Measurements from ENCODE around the gene PAK1.
"Not testable (repeated sequence)": the region's sequence is repeated elsewhere in the genome, so short reads cannot be mapped to it uniquely, and the experiment has no call there.

The PAK1 gene

GRCh38 chr11:77397631-77398030, 76.3 kb downstream of the PAK1 start:
- no peaks in the 10 kb centered on the region for H3K9me3 Mint-ChIP-seq
- H3K4me3 Mint-ChIP-seq = no peak overlapping the region
- peaks cover 4% of the 10 kb centered on the region for H3K4me1 Mint-ChIP-seq (ENCODE audit: low read depth)
- H3K27me3 Mint-ChIP-seq (ENCODE audit: low read depth) = no peaks in the 10 kb centered on the region
- H3K27ac Mint-ChIP-seq = no peak overlapping the region
- DNase-seq (ENCODE audit: low spot score) = no peak
- peaks cover 5% of the 10 kb centered on the region for H3K36me3 Mint-ChIP-seq (ENCODE audit: low read depth)

GRCh38 chr11:77396911-77397310, 77.0 kb downstream of the PAK1 start:
- H3K4me1 Mint-ChIP-seq (ENCODE audit: low read depth) = peaks cover 4% of the 10 kb centered on the region
- H3K9me3 Mint-ChIP-seq = no peaks in the 10 kb centered on the region

GRCh38 chr11:77396305-77396704, 77.6 kb downstream of the PAK1 start:
- Mint-ChIP-seq H3K36me3 (ENCODE audit: low read depth) (peaks cover 11% of the 10 kb centered on the region), H3K4me3 (no peak overlapping the region), H3K4me1 (ENCODE audit: low read depth) (peaks cover under 1% of the 10 kb centered on the region), H3K27me3 (ENCODE audit: low read depth) (no peaks in the 10 kb centered on the region), H3K27ac (no peak overlapping the region), H3K9me3 (no peaks in the 10 kb centered on the region)
- DNase-seq (ENCODE audit: low spot score) = no peak

More at GRCh38 chr11:77396911-77397310, 77.0 kb downstream of the PAK1 start:
- peaks cover 7% of the 10 kb centered on the region for H3K36me3 Mint-ChIP-seq (ENCODE audit: low read depth)
- H3K27me3 Mint-ChIP-seq (ENCODE audit: low read depth) = no peaks in the 10 kb centered on the region
- no peak for DNase-seq (ENCODE audit: low spot score)
- no peak overlapping the region for H3K4me3 Mint-ChIP-seq
- no peak overlapping the region for H3K27ac Mint-ChIP-seq

- peaks cover 16% of the 10 kb centered on the region for H3K36me3 Mint-ChIP-seq (ENCODE audit: low read depth)
- no peaks in the 10 kb centered on the region for H3K27me3 Mint-ChIP-seq (ENCODE audit: low read depth)
- DNase-seq (ENCODE audit: low spot score) = no peak
- H3K4me1 Mint-ChIP-seq (ENCODE audit: low read depth) = no peaks in the 10 kb centered on the region
- no peaks in the 10 kb centered on the region for H3K9me3 Mint-ChIP-seq
- H3K4me3 Mint-ChIP-seq = no peak overlapping the region
- no peak overlapping the region for H3K27ac Mint-ChIP-seq
These were observed 78.3 kb downstream of the PAK1 start for GRCh38 chr11:77395460-77396173.

GRCh38 chr11:77392842-77393241, 81.1 kb downstream of the PAK1 start:
- H3K4me1 Mint-ChIP-seq (ENCODE audit: low read depth) = no peaks in the 10 kb centered on the region
- H3K36me3 Mint-ChIP-seq (ENCODE audit: low read depth) = peaks cover 11% of the 10 kb centered on the region
- no peaks in the 10 kb centered on the region for H3K9me3 Mint-ChIP-seq
- no peak overlapping the region for H3K4me3 Mint-ChIP-seq
- no peaks in the 10 kb centered on the region for H3K27me3 Mint-ChIP-seq (ENCODE audit: low read depth)
- DNase-seq (ENCODE audit: low spot score) = no peak
- no peak overlapping the region for H3K27ac Mint-ChIP-seq

GRCh38 chr11:77387701-77388100, 86.2 kb downstream of the PAK1 start:
- peaks cover 21% of the 10 kb centered on the region for H3K36me3 Mint-ChIP-seq (ENCODE audit: low read depth)
- H3K4me3 Mint-ChIP-seq = no peak overlapping the region
- DNase-seq (ENCODE audit: low spot score) = no peak
- H3K27ac Mint-ChIP-seq = no peak overlapping the region
- H3K9me3 Mint-ChIP-seq = no peaks in the 10 kb centered on the region
- H3K27me3 Mint-ChIP-seq (ENCODE audit: low read depth) = no peaks in the 10 kb centered on the region
- no peaks in the 10 kb centered on the region for H3K4me1 Mint-ChIP-seq (ENCODE audit: low read depth)

GRCh38 chr11:77386178-77386577, 87.7 kb downstream of the PAK1 start:
- Mint-ChIP-seq H3K9me3 (no peaks in the 10 kb centered on the region), H3K36me3 (ENCODE audit: low read depth) (peaks cover 14% of the 10 kb centered on the region), H3K4me3 (no peak overlapping the region)

GRCh38 chr11:77385255-77385771, 88.6 kb downstream of the PAK1 start:
- H3K27me3 Mint-ChIP-seq (ENCODE audit: low read depth); H3K9me3 Mint-ChIP-seq; H3K4me3 Mint-ChIP-seq; H3K4me1 Mint-ChIP-seq (ENCODE audit: low read depth); H3K27ac Mint-ChIP-seq; DNase-seq (ENCODE audit: low spot score): not testable (repeated sequence)
- peaks cover 11% of the 10 kb centered on the region for H3K36me3 Mint-ChIP-seq (ENCODE audit: low read depth)

More at GRCh38 chr11:77386178-77386577, 87.7 kb downstream of the PAK1 start:
- no peaks in the 10 kb centered on the region for H3K4me1 Mint-ChIP-seq (ENCODE audit: low read depth)
- H3K27ac Mint-ChIP-seq = no peak overlapping the region
- no peaks in the 10 kb centered on the region for H3K27me3 Mint-ChIP-seq (ENCODE audit: low read depth)
- no peak for DNase-seq (ENCODE audit: low spot score)

GRCh38 chr11:77384571-77384970, 89.3 kb downstream of the PAK1 start:
- Mint-ChIP-seq H3K4me1 (ENCODE audit: low read depth) (peaks cover 5% of the 10 kb centered on the region), H3K27me3 (ENCODE audit: low read depth) (no peaks in the 10 kb centered on the region), H3K9me3 (no peaks in the 10 kb centered on the region), H3K4me3 (no peak overlapping the region), H3K36me3 (ENCODE audit: low read depth) (peaks cover 11% of the 10 kb centered on the region), H3K27ac (no peak overlapping the region)
- no peak for DNase-seq (ENCODE audit: low spot score)

- DNase-seq (ENCODE audit: low spot score); H3K27ac Mint-ChIP-seq; H3K27me3 Mint-ChIP-seq (ENCODE audit: low read depth); H3K4me3 Mint-ChIP-seq; H3K4me1 Mint-ChIP-seq (ENCODE audit: low read depth); H3K9me3 Mint-ChIP-seq: not testable (repeated sequence)
- peaks cover 17% of the 10 kb centered on the region for H3K36me3 Mint-ChIP-seq (ENCODE audit: low read depth)
These were observed 90.5 kb downstream of the PAK1 start for GRCh38 chr11:77383349-77383748.

- Mint-ChIP-seq H3K27ac (no peak overlapping the region), H3K36me3 (ENCODE audit: low read depth) (peaks cover 22% of the 10 kb centered on the region), H3K4me1 (ENCODE audit: low read depth) (peaks cover 5% of the 10 kb centered on the region), H3K27me3 (ENCODE audit: low read depth) (no peaks in the 10 kb centered on the region), H3K4me3 (no peak overlapping the region), H3K9me3 (no peaks in the 10 kb centered on the region)
- DNase-seq (ENCODE audit: low spot score) = no peak
These were observed 91.9 kb downstream of the PAK1 start for GRCh38 chr11:77381729-77382665.

GRCh38 chr11:77379934-77380333, 94.0 kb downstream of the PAK1 start:
- Mint-ChIP-seq H3K27me3 (ENCODE audit: low read depth) (no peaks in the 10 kb centered on the region), H3K27ac (no peak overlapping the region), H3K4me1 (ENCODE audit: low read depth) (peaks cover 5% of the 10 kb centered on the region), H3K4me3 (no peak overlapping the region), H3K9me3 (no peaks in the 10 kb centered on the region), H3K36me3 (ENCODE audit: low read depth) (peaks cover 28% of the 10 kb centered on the region)
- DNase-seq (ENCODE audit: low spot score) = no peak

GRCh38 chr11:77379253-77379652, 94.6 kb downstream of the PAK1 start:
- no peaks in the 10 kb centered on the region for H3K27me3 Mint-ChIP-seq (ENCODE audit: low read depth)
- H3K27ac Mint-ChIP-seq = no peak overlapping the region
- H3K36me3 Mint-ChIP-seq (ENCODE audit: low read depth) = peaks cover 26% of the 10 kb centered on the region
- H3K9me3 Mint-ChIP-seq = no peaks in the 10 kb centered on the region
- H3K4me1 Mint-ChIP-seq (ENCODE audit: low read depth) = peaks cover 5% of the 10 kb centered on the region
- DNase-seq (ENCODE audit: low spot score) = no peak
- no peak overlapping the region for H3K4me3 Mint-ChIP-seq

- no peaks in the 10 kb centered on the region for H3K9me3 Mint-ChIP-seq
- H3K4me3 Mint-ChIP-seq = no peak overlapping the region
- no peak for DNase-seq (ENCODE audit: low spot score)
- H3K27ac Mint-ChIP-seq = no peak overlapping the region
- peaks cover 27% of the 10 kb centered on the region for H3K36me3 Mint-ChIP-seq (ENCODE audit: low read depth)
- peaks cover 5% of the 10 kb centered on the region for H3K4me1 Mint-ChIP-seq (ENCODE audit: low read depth)
- no peaks in the 10 kb centered on the region for H3K27me3 Mint-ChIP-seq (ENCODE audit: low read depth)
These were observed 96.2 kb downstream of the PAK1 start for GRCh38 chr11:77377734-77378133.
